Testis (tissue), 3 donors: Measurements from ENCODE around the gene CTSC. TPM values are rescaled to one million over a fixed set of nuclear protein-coding genes. Genes with fewer than 3 reads are reported as not detected.
"Not testable (repeated sequence)": the region's sequence is repeated elsewhere in the genome, so short reads cannot be mapped to it uniquely, and the experiment has no call there.

Experiments used
- DNase-seq: peaks from one replicate; pipeline ENCODE4 v3.0.0-alpha.2; 2019
- H3K27ac ChIP-seq, 2 donors: fragments of 200-600 bp; sonication (generic); one replicate each; pipeline ENCODE4 v1.5.1; 2019
- H3K27me3 ChIP-seq: fragments of 200-600 bp; sonication (generic); one replicate; pipeline ENCODE4 v1.5.1; 2019
- H3K36me3 ChIP-seq: fragments of 200-600 bp; sonication (generic); one replicate; pipeline ENCODE4 v1.5.1; 2017; ENCODE audit warnings: low read depth; ENCODE audit errors: missing control alignments
- H3K4me1 ChIP-seq: fragments of 200-600 bp; sonication (generic); one replicate; pipeline ENCODE4 v1.5.1; 2019
- H3K4me3 ChIP-seq, 2 donors: fragments of 200-600 bp; sonication (generic); one replicate each; pipeline ENCODE4 v1.5.1; 2017 to 2019
- H3K9me3 ChIP-seq: fragments of 200-600 bp; sonication (generic); one replicate; pipeline ENCODE4 v1.5.1; 2017
- POLR2A ChIP-seq: fragments of 450-650 bp; IDR thresholded peaks from one replicate; pipeline ENCODE4 v1.6.1; 2017; ENCODE audit warnings: antibody characterized with exemption, mild to moderate bottlenecking, moderate library complexity
- WGBS, 2 donors: methylation state at CpG; one replicate each; pipeline ENCODE4 v1.1.5; 2018; 5-methylcytosine and 5-hydroxymethylcytosine counted together
- intact Hi-C: fragments of 100-400 bp; cut with DNase I; formaldehyde crosslinking; loops from one replicate; pipeline ENCODE4 v1.15.1; 2023; ENCODE audit warnings: low total_unique reads
- polyA plus RNA-seq: library from polyadenylated mRNA; stranded (reverse); fragments of 350-450 nt; fragmentation: Illumina TruSeq; extraction: RNeasy Lipid Tissue Mini Kit (QIAGEN cat#74804); gene quantifications from one replicate; pipeline ENCODE4 v1.2.3, GENCODE V29; 2014; ENCODE audit warnings: low read depth, low replicate concordance; ENCODE audit not compliant: insufficient read depth
- total RNA-seq, 2 donors: library from RNA; depleted of rRNA; stranded (reverse); fragments of >200 nt; gene quantifications; one replicate each; pipeline ENCODE4 v1.2.3, GENCODE V29; 2016
- TF ChIP-seq, protein P1 (sequence below), 3 experiments: fragments of 450-650 bp in 2 of 3; fragments of 200-600 bp in 1 of 3; sonication (generic) in 1 of 3; IDR thresholded peaks; one replicate each; pipeline ENCODE4 v1.5.1; 2016 to 2019; ENCODE audit warnings: antibody characterized with exemption in 3 of 3, mild to moderate bottlenecking in 2 of 3, moderate library complexity in 1 of 3

Gene CTSC
- total and polyA plus RNA-seq, 3 donors from 2014 or later: 39.1 to 71.0 (median 65.3) TPM

- 51 to 52% methylated on average over 3 of the region's 3 CpGs for WGBS, 2 donors
- no peak for TF ChIP-seq POLR2A
- TF ChIP-seq, protein P1, sequence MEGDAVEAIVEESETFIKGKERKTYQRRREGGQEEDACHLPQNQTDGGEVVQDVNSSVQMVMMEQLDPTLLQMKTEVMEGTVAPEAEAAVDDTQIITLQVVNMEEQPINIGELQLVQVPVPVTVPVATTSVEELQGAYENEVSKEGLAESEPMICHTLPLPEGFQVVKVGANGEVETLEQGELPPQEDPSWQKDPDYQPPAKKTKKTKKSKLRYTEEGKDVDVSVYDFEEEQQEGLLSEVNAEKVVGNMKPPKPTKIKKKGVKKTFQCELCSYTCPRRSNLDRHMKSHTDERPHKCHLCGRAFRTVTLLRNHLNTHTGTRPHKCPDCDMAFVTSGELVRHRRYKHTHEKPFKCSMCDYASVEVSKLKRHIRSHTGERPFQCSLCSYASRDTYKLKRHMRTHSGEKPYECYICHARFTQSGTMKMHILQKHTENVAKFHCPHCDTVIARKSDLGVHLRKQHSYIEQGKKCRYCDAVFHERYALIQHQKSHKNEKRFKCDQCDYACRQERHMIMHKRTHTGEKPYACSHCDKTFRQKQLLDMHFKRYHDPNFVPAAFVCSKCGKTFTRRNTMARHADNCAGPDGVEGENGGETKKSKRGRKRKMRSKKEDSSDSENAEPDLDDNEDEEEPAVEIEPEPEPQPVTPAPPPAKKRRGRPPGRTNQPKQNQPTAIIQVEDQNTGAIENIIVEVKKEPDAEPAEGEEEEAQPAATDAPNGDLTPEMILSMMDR (IDR thresholded peaks at IDR 0.05): no peak
- Histone ChIP-seq H3K36me3 (no peaks in the 10 kb centered on the region), H3K9me3 (no peaks in the 10 kb centered on the region), H3K4me1 (peaks cover 3% of the 10 kb centered on the region), H3K4me3 (no peak overlapping the region), H3K27ac (peak overlapping the region in 1 of 2 donors; percentile 39), H3K27me3 (no peaks in the 10 kb centered on the region)
- intact Hi-C loops: no loop called here
- DNase-seq: no peak
These were observed 86.8 kb downstream of the CTSC start for GRCh38 chr11:88250566-88251242.

GRCh38 chr11:88249706-88250105 lies 87.8 kb downstream of the CTSC start:
- Histone ChIP-seq H3K27ac (no peak overlapping the region), H3K4me3 (no peak overlapping the region), H3K27me3 (no peaks in the 10 kb centered on the region), H3K4me1 (peaks cover 3% of the 10 kb centered on the region), H3K9me3 (no peaks in the 10 kb centered on the region), H3K36me3 (no peaks in the 10 kb centered on the region)
- TF ChIP-seq, protein P1 (IDR thresholded peaks at IDR 0.05): no peak
- TF ChIP-seq POLR2A: no peak
- WGBS, 2 donors: 82 to 83% methylated on average over 1 of the region's 1 CpG
- no peak for DNase-seq
- intact Hi-C loops: no loop called here

GRCh38 chr11:88246696-88247095 lies 90.8 kb downstream of the CTSC start:
- Histone ChIP-seq H3K36me3 (no peaks in the 10 kb centered on the region), H3K27me3 (no peaks in the 10 kb centered on the region), H3K27ac (no peak overlapping the region), H3K4me3 (no peak overlapping the region), H3K9me3 (no peaks in the 10 kb centered on the region), H3K4me1 (peaks cover 3% of the 10 kb centered on the region)
- intact Hi-C loops: no loop called here
- TF ChIP-seq POLR2A: no peak
- TF ChIP-seq, protein P1 (IDR thresholded peaks at IDR 0.05): no peak
- DNase-seq: peak; percentile 44
- WGBS, 2 donors: 48 to 50% methylated on average over 3 of the region's 3 CpGs

- 92% methylated on average over 2 of the region's 2 CpGs for WGBS, 2 donors
- H3K4me1 ChIP-seq, H3K27ac ChIP-seq, intact Hi-C loops, H3K27me3 ChIP-seq, H3K9me3 ChIP-seq, H3K36me3 ChIP-seq, DNase-seq, H3K4me3 ChIP-seq: not testable (repeated sequence)
These were observed 92.0 kb downstream of the CTSC start for GRCh38 chr11:88245576-88245975.

Other genes with a start within 250 kb of the CTSC start
- 1 to 10 TPM; 3.9 to 5.9 TPM for gene RAB38, start 162.3 kb downstream of the CTSC start, total RNA-seq
- 5.5 TPM for gene RAB38, start 162.3 kb downstream of the CTSC start, polyA plus RNA-seq